ENCODE measurements around the gene PROZ. TPM values are rescaled to one million over a fixed set of nuclear protein-coding genes. Genes with fewer than 3 reads are reported as not detected.

Gene PROZ
- total RNA-seq, result not detected in 2 replicates

GRCh38 chr13:113157929-113158747 lies at the start of gene PROZ:
Gene PROZ (plus strand): TSS chr13:113158648. CDS start chr13:113158661, 13 bp downstream.

GRCh38 chr13:113122550-113123225 lies 35.8 kb upstream of the PROZ start, which contains the start of gene F10:
Gene F10 (plus strand): TSS chr13:113122799. CDS start chr13:113122856, 57 bp downstream.

GRCh38 chr13:113208421-113209335 lies 50.2 kb downstream of the PROZ start, which contains the start of gene PCID2:
Gene PCID2 (minus strand): TSS chr13:113208669. CDS start chr13:113208634, 35 bp downstream.

GRCh38 chr13:113209336-113209758 lies 50.9 kb downstream of the PROZ start, which contains the start of gene CUL4A:
Gene CUL4A (plus strand): TSS chr13:113209613. CDS start chr13:113209628, 15 bp downstream.

Other genes starting within 250 kb of the PROZ start
- gene MCF2L, start 189.4 kb upstream of the PROZ start, total RNA-seq, result 3.3 and 4.1 TPM in 2 replicates
- gene F7, start 52.9 kb upstream of the PROZ start, total RNA-seq, result not detected in 2 replicates
- not detected in 2 replicates for gene F10, start 35.8 kb upstream of the PROZ start, total RNA-seq
- 65.5 and 67.2 TPM in 2 replicates for gene PCID2, start 50.0 kb downstream of the PROZ start, total RNA-seq
- gene CUL4A, start 51.0 kb downstream of the PROZ start, total RNA-seq, result 103 and 104 TPM in 2 replicates
- 249 and 298 TPM in 2 replicates for gene LAMP1, start 138.6 kb downstream of the PROZ start, total RNA-seq
- gene GRTP1, start 205.5 kb downstream of the PROZ start, total RNA-seq, result not detected in 2 replicates

Data from mammary microvascular endothelial cell (primary cell).